Measurements from ENCODE around the gene MMP25. TPM values are rescaled to one million over a fixed set of nuclear protein-coding genes. Genes with fewer than 3 reads are reported as not detected.

MMP25 gene
- total and polyA plus RNA-seq, 9 of the 15 experiments (the other 6 are each of a cell fraction or from before 2014, with no cell fraction given), result 0.03 to 0.04 TPM; not detected in 7

- no peak for TF ChIP-seq MAFF (IDR thresholded peaks at IDR 0.05; ENCODE audit: low read length)
- TF ChIP-seq, protein P1, sequence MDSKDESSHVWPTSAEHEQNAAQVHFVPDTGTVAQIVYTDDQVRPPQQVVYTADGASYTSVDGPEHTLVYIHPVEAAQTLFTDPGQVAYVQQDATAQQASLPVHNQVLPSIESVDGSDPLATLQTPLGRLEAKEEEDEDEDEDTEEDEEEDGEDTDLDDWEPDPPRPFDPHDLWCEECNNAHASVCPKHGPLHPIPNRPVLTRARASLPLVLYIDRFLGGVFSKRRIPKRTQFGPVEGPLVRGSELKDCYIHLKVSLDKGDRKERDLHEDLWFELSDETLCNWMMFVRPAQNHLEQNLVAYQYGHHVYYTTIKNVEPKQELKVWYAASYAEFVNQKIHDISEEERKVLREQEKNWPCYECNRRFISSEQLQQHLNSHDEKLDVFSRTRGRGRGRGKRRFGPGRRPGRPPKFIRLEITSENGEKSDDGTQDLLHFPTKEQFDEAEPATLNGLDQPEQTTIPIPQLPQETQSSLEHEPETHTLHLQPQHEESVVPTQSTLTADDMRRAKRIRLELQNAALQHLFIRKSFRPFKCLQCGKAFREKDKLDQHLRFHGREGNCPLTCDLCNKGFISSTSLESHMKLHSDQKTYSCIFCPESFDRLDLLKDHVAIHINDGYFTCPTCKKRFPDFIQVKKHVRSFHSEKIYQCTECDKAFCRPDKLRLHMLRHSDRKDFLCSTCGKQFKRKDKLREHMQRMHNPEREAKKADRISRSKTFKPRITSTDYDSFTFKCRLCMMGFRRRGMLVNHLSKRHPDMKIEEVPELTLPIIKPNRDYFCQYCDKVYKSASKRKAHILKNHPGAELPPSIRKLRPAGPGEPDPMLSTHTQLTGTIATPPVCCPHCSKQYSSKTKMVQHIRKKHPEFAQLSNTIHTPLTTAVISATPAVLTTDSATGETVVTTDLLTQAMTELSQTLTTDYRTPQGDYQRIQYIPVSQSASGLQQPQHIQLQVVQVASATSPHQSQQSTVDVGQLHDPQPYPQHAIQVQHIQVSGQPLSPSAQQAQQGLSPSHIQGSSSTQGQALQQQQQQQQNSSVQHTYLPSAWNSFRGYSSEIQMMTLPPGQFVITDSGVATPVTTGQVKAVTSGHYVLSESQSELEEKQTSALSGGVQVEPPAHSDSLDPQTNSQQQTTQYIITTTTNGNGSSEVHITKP (IDR thresholded peaks at IDR 0.05; ENCODE audit: partially characterized antibody), result no peak
- no peak for TF ChIP-seq ZNF408 (CRISPR knock-in tag; IDR thresholded peaks at IDR 0.05; ENCODE audit: low read depth)
- peak; percentile 14; the same call in 1 of the 2 replicates for TF ChIP-seq CBFB (CRISPR knock-in tag; IDR thresholded peaks at IDR 0.05)
- peak; percentile 31 for TF ChIP-seq MXI1 (IDR thresholded peaks at IDR 0.05; ENCODE audit: low read depth, low read length)
- TF ChIP-seq ZNF766 (CRISPR knock-in tag; conservative IDR thresholded peaks at IDR 0.05), result 0 out of 2 replicates have a peak, but pooled peaks have one; percentile 39
- TF ChIP-seq ZBTB43 (CRISPR knock-in tag; IDR thresholded peaks at IDR 0.05), result no peak
- 0 out of 2 replicates have a peak, but pooled peaks have one; percentile 59 for TF ChIP-seq ZNF583 (CRISPR knock-in tag; IDR thresholded peaks at IDR 0.05)
- TF ChIP-seq ZC3H4 (CRISPR knock-in tag; IDR thresholded peaks at IDR 0.05; ENCODE audit: borderline replicate concordance), result no peak
- TF ChIP-seq USF1 (CRISPR knock-in tag; IDR thresholded peaks at IDR 0.05), result peak; percentile 96
- TF ChIP-seq ZNF217 (CRISPR knock-in tag; IDR thresholded peaks at IDR 0.05), result no peak
- TF ChIP-seq HNRNPK (IDR thresholded peaks at IDR 0.05; ENCODE audit: low read depth, low read length, poor library complexity, severe bottlenecking), result no peak
- no peak for TF ChIP-seq ZNF282 (CRISPR knock-in tag; IDR thresholded peaks at IDR 0.05)
- no peak; a peak in 2 of 4 replicates for TF ChIP-seq HDAC1 (IDR thresholded peaks at IDR 0.05)
- TF ChIP-seq ZNF717 (CRISPR knock-in tag; IDR thresholded peaks at IDR 0.05), result no peak
- TF ChIP-seq, protein P2, sequence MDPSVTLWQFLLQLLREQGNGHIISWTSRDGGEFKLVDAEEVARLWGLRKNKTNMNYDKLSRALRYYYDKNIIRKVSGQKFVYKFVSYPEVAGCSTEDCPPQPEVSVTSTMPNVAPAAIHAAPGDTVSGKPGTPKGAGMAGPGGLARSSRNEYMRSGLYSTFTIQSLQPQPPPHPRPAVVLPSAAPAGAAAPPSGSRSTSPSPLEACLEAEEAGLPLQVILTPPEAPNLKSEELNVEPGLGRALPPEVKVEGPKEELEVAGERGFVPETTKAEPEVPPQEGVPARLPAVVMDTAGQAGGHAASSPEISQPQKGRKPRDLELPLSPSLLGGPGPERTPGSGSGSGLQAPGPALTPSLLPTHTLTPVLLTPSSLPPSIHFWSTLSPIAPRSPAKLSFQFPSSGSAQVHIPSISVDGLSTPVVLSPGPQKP (CRISPR knock-in tag; IDR thresholded peaks at IDR 0.05), result no peak
- peak; percentile 82; the same call in 1 of the 2 replicates for TF ChIP-seq ZBTB9 (CRISPR knock-in tag; IDR thresholded peaks at IDR 0.05)
Measured at GRCh38 chr16:3023669-3024478, 22.5 kb upstream of the MMP25 start, which contains the start of the genes HCFC1R1 and THOC6 (continued).

All from K562 (cell line).